Measurements from ENCODE around the gene CYTH1.

- TF ChIP-seq CTCF (conservative IDR thresholded peaks at IDR 0.05) (no peak), EZH2 (IDR thresholded peaks at IDR 0.05; ENCODE audit: low read depth) (no peak)
These were observed 72.3 kb downstream of the CYTH1 start for GRCh38 chr17:78709751-78710181.
